K562 (cell line): ENCODE data around the gene ABLIM2. TPM values are rescaled to one million over a fixed set of nuclear protein-coding genes. Genes with fewer than 3 reads are reported as not detected.

ENCODE experiments used
- ATAC-seq: fragments of 200-7000 bp; cut with Tn5 transposase; 3 replicates; pipeline ENCODE4 v1.9.1; 2020; ENCODE audit warnings: moderate library complexity
- BruUV-seq: library from RNA; stranded (reverse); fragments of 400-500 nt; replicated peaks from 2 replicates; lab custom pipeline; 2021; lab: Mats Ljungman, UMichigan
- CTCF ChIA-PET: fragments of 300-600 bp; formaldehyde crosslinking; extraction: SDS; loops from one replicate; lab custom pipeline; 2021; ENCODE audit warnings: low intra/inter-chr PET ratio; lab: Yijun Ruan, JAX
- POLR2A ChIA-PET: fragments of 300-600, 350-650 bp; sonication (Branson Sonifier 250); formaldehyde crosslinking; extraction: SDS; loops from one replicate; lab custom pipeline; 2021; ENCODE audit warnings: antibody characterized with exemption, inconsistent platforms; lab: Yijun Ruan, JAX
- DNase-seq, 4 experiments: peaks; one replicate each; pipeline versions ENCODE4 v3.0.0 to v3.0.0-alpha.2; 2011 to 2018; ENCODE audit warnings: low spot score in 3 of 4, mixed read lengths in 3 of 4; ENCODE audit errors: extremely low read depth in 1 of 4
- FAIRE-seq: peaks from 2 replicates; lab custom pipeline; 2011; peaks lifted over from hg19 to GRCh38; lab: Jason Lieb, UNC
- H2AFZ ChIP-seq: 2 replicates; pipeline ENCODE4 v1.6.0; 2011; ENCODE audit warnings: low read depth, low read length, control low read depth, inconsistent platforms
- H3K27ac ChIP-seq: fragments of 200-600 bp; 3 replicates; pipeline ENCODE4 v1.8.0; 2011; ENCODE audit warnings: low read depth, mild to moderate bottlenecking, control low read depth, inconsistent platforms, low read length, moderate library complexity, mixed read lengths; ENCODE audit errors: extremely low read depth
- H3K27me3 ChIP-seq, 2 experiments: fragments of 300-600 bp in 1 of 2; 2 replicates in 1 of 2; 3 replicates in 1 of 2; pipeline versions ENCODE4 v1.6.0 to v1.8.0; 2011; ENCODE audit warnings: inconsistent platforms in 2 of 2, low read length in 2 of 2, mild to moderate bottlenecking in 1 of 2, mixed read lengths in 1 of 2, moderate library complexity in 1 of 2; ENCODE audit not compliant: control insufficient read depth in 2 of 2, insufficient read depth in 2 of 2
- H3K36me3 ChIP-seq: fragments of 300-600 bp; 3 replicates; pipeline ENCODE4 v1.8.0; 2011; ENCODE audit warnings: mild to moderate bottlenecking, low read length, inconsistent platforms; ENCODE audit not compliant: control insufficient read depth, insufficient read depth
- H3K4me1 ChIP-seq, 2 experiments: fragments of 200-600 bp in 1 of 2; replicated peaks in 1 of 2; 2 replicates in 1 of 2; 3 replicates in 1 of 2; pipeline versions ENCODE4 v1.5.1 to v1.8.0; 2011; ENCODE audit warnings: inconsistent platforms in 2 of 2, low read length in 2 of 2, mild to moderate bottlenecking in 1 of 2, mixed read lengths in 1 of 2, moderate library complexity in 1 of 2; ENCODE audit not compliant: control insufficient read depth in 2 of 2, insufficient read depth in 2 of 2
- H3K4me2 ChIP-seq: 2 replicates; pipeline ENCODE4 v1.6.1; 2011; ENCODE audit warnings: low read length, control low read depth, inconsistent platforms, mixed read lengths; ENCODE audit not compliant: insufficient read depth
- H3K4me3 ChIP-seq: fragments of 200-600 bp; sonication (generic), shearing (Covaris generic); 2 replicates; pipeline ENCODE4 v1.5.1; 2016; ENCODE audit warnings: control low read depth, inconsistent platforms
- H3K79me2 ChIP-seq: fragments of 200-600 bp; 3 replicates; pipeline ENCODE4 v1.8.0; 2011; ENCODE audit warnings: low read length, inconsistent platforms; ENCODE audit not compliant: control insufficient read depth, insufficient read depth
- H3K9ac ChIP-seq, 2 experiments: 2 replicates each; pipeline versions ENCODE4 v1.6.0 to v1.6.1; 2011; ENCODE audit warnings: low read depth in 2 of 2, low read length in 2 of 2, control low read depth in 1 of 2, inconsistent platforms in 1 of 2, mild to moderate bottlenecking in 1 of 2, mixed read lengths in 1 of 2; ENCODE audit not compliant: insufficient read depth in 1 of 2
- H3K9me1 ChIP-seq: one replicate; pipeline ENCODE4 v1.6.0; 2011; ENCODE audit warnings: inconsistent platforms, mild to moderate bottlenecking, low read length, moderate library complexity; ENCODE audit not compliant: control insufficient read depth, insufficient read depth
- H3K9me3 ChIP-seq: replicated peaks from 2 replicates; pipeline ENCODE4 v1.5.1; 2011; ENCODE audit warnings: low read depth, low read length, inconsistent platforms; ENCODE audit not compliant: control insufficient read depth, insufficient read depth
- H4K20me1 ChIP-seq: replicated peaks from 2 replicates; pipeline ENCODE4 v1.6.1; 2011; ENCODE audit warnings: low read length, inconsistent platforms, mixed read lengths; ENCODE audit not compliant: control insufficient read depth, insufficient read depth
- BDP1 ChIP-seq: IDR thresholded peaks from 3 replicates; pipeline ENCODE4 v1.6.1; 2011; ENCODE audit not compliant: insufficient read length, insufficient read depth
- CLOCK ChIP-seq: fragments of 250-450 bp; sonication (Bioruptor Pico); IDR thresholded peaks from 2 replicates; pipeline ENCODE4 v1.4.0; 2020; ENCODE audit warnings: mild to moderate bottlenecking, moderate library complexity, borderline replicate concordance
- DIDO1 ChIP-seq: fragments of 450-650 bp; IDR thresholded peaks from 2 replicates; pipeline ENCODE4 v1.6.1; 2016; ENCODE audit warnings: low read depth, missing biosample characterization, missing genetic modification characterization
- ESRRB ChIP-seq: fragments of 250-450 bp; sonication (Bioruptor Pico); IDR thresholded peaks from 2 replicates; pipeline ENCODE4 v1.5.0; 2020; ENCODE audit warnings: mild to moderate bottlenecking, moderate library complexity, borderline replicate concordance
- GABPB2 ChIP-seq: fragments of 250-450 bp; sonication (Bioruptor Pico); conservative IDR thresholded peaks from 2 replicates; pipeline ENCODE4 v1.5.1; 2021; ENCODE audit warnings: mild to moderate bottlenecking
- GTF2A2 ChIP-seq: IDR thresholded peaks from 2 replicates; pipeline ENCODE4 v1.6.1; 2016; ENCODE audit warnings: mild to moderate bottlenecking, missing genetic modification characterization, missing compliant biosample characterization
- MAFG ChIP-seq: fragments of 450-650 bp; conservative IDR thresholded peaks from 2 replicates; pipeline ENCODE4 v1.6.1; 2016; ENCODE audit warnings: missing genetic modification characterization, missing compliant biosample characterization
- MAFK ChIP-seq: IDR thresholded peaks from 2 replicates; pipeline ENCODE4 v1.6.1; 2011; ENCODE audit warnings: low read length, improper control_type of control experiment
- NCOA4 ChIP-seq: fragments of 450-650 bp; IDR thresholded peaks from 2 replicates; pipeline ENCODE4 v1.6.1; 2018; ENCODE audit warnings: mild to moderate bottlenecking; ENCODE audit not compliant: partially characterized antibody
- NEUROD1 ChIP-seq: fragments of 150-350 bp; IDR thresholded peaks from 2 replicates; pipeline ENCODE4 v1.6.1; 2014; ENCODE audit warnings: borderline replicate concordance, low read length, low read depth; ENCODE audit not compliant: partially characterized antibody
- PTTG1 ChIP-seq: fragments of 450-650 bp; IDR thresholded peaks from 2 replicates; pipeline ENCODE4 v1.6.1; 2016; ENCODE audit warnings: low read depth, mild to moderate bottlenecking, missing genetic modification characterization, missing compliant biosample characterization
- RNF2 ChIP-seq: sonication (generic); IDR thresholded peaks from 2 replicates; pipeline ENCODE4 v1.6.1; 2016
- SMAD1 ChIP-seq: fragments of 150-350 bp; IDR thresholded peaks from 2 replicates; pipeline ENCODE4 v1.6.1; 2014; ENCODE audit warnings: low read length, low read depth; ENCODE audit not compliant: partially characterized antibody
- THRAP3 ChIP-seq: fragments of 450-650 bp; IDR thresholded peaks from 2 replicates; pipeline ENCODE4 v1.6.1; 2016; ENCODE audit warnings: mild to moderate bottlenecking, inconsistent platforms, borderline replicate concordance
- ZBTB17 ChIP-seq: fragments of 450-650 bp; formaldehyde crosslinking; IDR thresholded peaks from 2 replicates; pipeline ENCODE4 v1.4.0; 2020; ENCODE audit warnings: mild to moderate bottlenecking
- ZNF217 ChIP-seq: sonication (generic); formaldehyde crosslinking; IDR thresholded peaks from 2 replicates; pipeline ENCODE4 v1.8.0; 2022; ENCODE audit warnings: mild to moderate bottlenecking, missing genetic modification reagents
- WGBS: fragments of 100-300 bp; shearing (Covaris generic); methylation state at CpG from one replicate; pipeline ENCODE4 v1.1.6; 2016; ENCODE audit warnings: low coverage, mixed read lengths; ENCODE audit not compliant: insufficient coverage; ENCODE audit errors: missing lambda C conversion rate; 5-methylcytosine and 5-hydroxymethylcytosine counted together
- in situ Hi-C: fragments of 300-500 bp; cut with MboI; formaldehyde crosslinking; loops from 4 replicates; pipeline ENCODE4 v1.15.0; 2018; ENCODE audit warnings: inconsistent platforms, mixed read lengths
- intact Hi-C: fragments of 100-400 bp; cut with micrococcal nuclease; formaldehyde crosslinking; loops from 2 replicates; pipeline ENCODE4 v1.14.2; 2022
- polyA plus RNA-seq, 8 experiments: library from polyadenylated mRNA; depleted of rRNA in 4 of 8; stranded (reverse) in 5 of 8; unstranded in 3 of 8; fragments of >200 nt; fragmentation: Nextera tagmentation in 2 of 8; fragmentation: Illumina TruSeq in 1 of 8; extraction: Ambion mirVana in 2 of 8; extraction: Trizol in 1 of 8; gene quantifications; 2 replicates each; pipeline versions ENCODE4 v1.2.1 to v1.2.3, GENCODE V29; 2011 to 2014; ENCODE audit warnings: inconsistent platforms in 1 of 8, missing spikeins in 1 of 8
- total RNA-seq, 7 experiments: library from RNA; depleted of rRNA in 6 of 7; stranded (reverse); fragments of >200 nt in 6 of 7; fragmentation: Illumina TruSeq in 2 of 7; extraction: Trizol in 2 of 7; gene quantifications; 2 replicates each; pipeline versions ENCODE4 v1.2.1 to v1.2.3, GENCODE V29; 2011 to 2021; ENCODE audit warnings: low replicate concordance in 1 of 7
- TF ChIP-seq, protein P1 (sequence below): fragments of 250-450 bp; sonication (Bioruptor Pico); IDR thresholded peaks from 2 replicates; pipeline ENCODE4 v1.8.0; 2021; ENCODE audit warnings: moderate library complexity, mild to moderate bottlenecking, inconsistent platforms
- TF ChIP-seq, protein P2 (sequence below), 2 experiments: fragments of 450-650 bp in 1 of 2; sonication (generic) in 1 of 2; formaldehyde crosslinking in 1 of 2; IDR thresholded peaks in 1 of 2; conservative IDR thresholded peaks in 1 of 2; 2 replicates each; pipeline versions ENCODE4 v1.6.1 to v1.8.1; 2016 to 2023; ENCODE audit warnings: mild to moderate bottlenecking in 2 of 2, moderate library complexity in 2 of 2, inconsistent platforms in 1 of 2, missing genetic modification reagents in 1 of 2

The ABLIM2 gene
- total and polyA plus RNA-seq, 9 of the 15 experiments (the other 6 are each of a cell fraction or from before 2014, with no cell fraction given), result not detected

DNA sequence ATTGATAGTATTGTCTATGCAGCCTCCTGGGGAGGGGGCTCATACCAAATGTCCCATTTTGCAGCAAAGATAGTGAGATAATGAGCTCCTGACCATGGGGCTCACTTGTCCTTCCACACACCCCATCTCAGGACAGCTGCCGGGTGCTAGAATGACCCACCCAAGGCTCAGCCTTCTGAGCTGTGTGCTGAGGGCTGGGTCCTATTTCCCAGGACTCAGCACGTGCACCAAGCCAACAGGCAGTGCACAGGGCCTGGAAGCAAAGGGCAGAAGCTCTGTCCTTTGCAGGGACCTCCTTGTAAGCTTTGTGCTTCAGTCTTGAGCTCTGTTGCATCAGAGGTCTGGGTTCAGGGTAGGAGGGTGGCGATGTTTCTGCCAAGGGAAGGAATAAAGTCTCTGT is 11.2 kb upstream of the ABLIM2 start:
- H3K9ac ChIP-seq, result no peak overlapping the region
- H3K9me3 ChIP-seq, result peaks cover 6% of the 10 kb centered on the region
- ChIA-PET CTCF (no interaction called here), POLR2A (no interaction called here)
- BruUV-seq, result no TSS peak
- no peaks in the 10 kb centered on the region; the same call in 1 of the 2 replicates for H4K20me1 ChIP-seq
- peaks cover 0 to 3% of the 10 kb centered on the region in 2 experiments; a peak in 1 of 5 replicates for H3K4me1 ChIP-seq
- intact Hi-C loops, result loop anchor here (10.0 kb wide), 1 partner anchor 235 kb away; no protein-coding TSS in a partner anchor
- H3K4me2 ChIP-seq, result no peak overlapping the region
- WGBS, result 0% methylated on average over 3 of the region's 3 CpGs
- TF ChIP-seq, protein P1, sequence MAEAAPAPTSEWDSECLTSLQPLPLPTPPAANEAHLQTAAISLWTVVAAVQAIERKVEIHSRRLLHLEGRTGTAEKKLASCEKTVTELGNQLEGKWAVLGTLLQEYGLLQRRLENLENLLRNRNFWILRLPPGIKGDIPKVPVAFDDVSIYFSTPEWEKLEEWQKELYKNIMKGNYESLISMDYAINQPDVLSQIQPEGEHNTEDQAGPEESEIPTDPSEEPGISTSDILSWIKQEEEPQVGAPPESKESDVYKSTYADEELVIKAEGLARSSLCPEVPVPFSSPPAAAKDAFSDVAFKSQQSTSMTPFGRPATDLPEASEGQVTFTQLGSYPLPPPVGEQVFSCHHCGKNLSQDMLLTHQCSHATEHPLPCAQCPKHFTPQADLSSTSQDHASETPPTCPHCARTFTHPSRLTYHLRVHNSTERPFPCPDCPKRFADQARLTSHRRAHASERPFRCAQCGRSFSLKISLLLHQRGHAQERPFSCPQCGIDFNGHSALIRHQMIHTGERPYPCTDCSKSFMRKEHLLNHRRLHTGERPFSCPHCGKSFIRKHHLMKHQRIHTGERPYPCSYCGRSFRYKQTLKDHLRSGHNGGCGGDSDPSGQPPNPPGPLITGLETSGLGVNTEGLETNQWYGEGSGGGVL (CRISPR knock-in tag), result no peak
- no peak for TF ChIP-seq THRAP3
- TF ChIP-seq BDP1, result no peak
- TF ChIP-seq MAFG (tag), result no peak
- no peak for TF ChIP-seq NEUROD1
- no peak for TF ChIP-seq CLOCK (CRISPR knock-in tag)
- no peak for TF ChIP-seq ESRRB
- no peak for TF ChIP-seq RNF2
- TF ChIP-seq, protein P2, sequence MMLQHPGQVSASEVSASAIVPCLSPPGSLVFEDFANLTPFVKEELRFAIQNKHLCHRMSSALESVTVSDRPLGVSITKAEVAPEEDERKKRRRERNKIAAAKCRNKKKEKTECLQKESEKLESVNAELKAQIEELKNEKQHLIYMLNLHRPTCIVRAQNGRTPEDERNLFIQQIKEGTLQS (IDR thresholded peaks at IDR 0.05), result no peak
- TF ChIP-seq, protein P2 (CRISPR knock-in tag; conservative IDR thresholded peaks at IDR 0.05), result no peak
- TF ChIP-seq GABPB2 (CRISPR knock-in tag), result no peak
- no peak for TF ChIP-seq NCOA4
- no peak for TF ChIP-seq ZNF217 (CRISPR knock-in tag)
- no peak for TF ChIP-seq ZBTB17 (CRISPR knock-in tag)
- TF ChIP-seq GTF2A2 (tag), result no peak
- no peak for TF ChIP-seq SMAD1
- no peak for TF ChIP-seq MAFK
- TF ChIP-seq DIDO1 (tag), result no peak
- no peak for TF ChIP-seq PTTG1
- TF ChIP-seq, all 486 proteins: peak for 0
- Histone ChIP-seq H3K36me3 (no peaks in the 10 kb centered on the region), H3K4me3 (no peak overlapping the region), H2AFZ (no peak overlapping the region), H3K27me3 (peaks cover 4 to 17% of the 10 kb centered on the region in 2 experiments; a peak in 4 of 5 replicates), H3K79me2 (no peaks in the 10 kb centered on the region), H3K9me1 (no peaks in the 10 kb centered on the region), H3K27ac (no peak overlapping the region)
- in situ Hi-C loops, result loop anchor here (10.0 kb wide), 1 partner anchor 235 kb away; no protein-coding TSS in a partner anchor
- ATAC-seq (no peak), DNase-seq (no peak), FAIRE-seq (no peak)
